HG02623 (cell line): ENCODE measurements around the gene INCENP.
"Not testable (repeated sequence)": the region's sequence is repeated elsewhere in the genome, so short reads cannot be mapped to it uniquely, and the experiment has no call there.

Source experiments
- ATAC-seq: cut with Tn5 transposase; IDR thresholded peaks from one replicate; pipeline ENCODE4 v1.9.1; 2021; ENCODE audit warnings: moderate library complexity; ENCODE audit not compliant: unreplicated experiment

INCENP gene

GRCh38 chr11:62123669-62124185 is at the start of gene INCENP:
INCENP (plus strand) TSS chr11:62124011; CDS start chr11:62128162, 4,151 bp downstream.
- peak; percentile 92 for ATAC-seq

GRCh38 chr11:62075438-62075837 is 48.4 kb upstream of the INCENP start:
- ATAC-seq = no peak

GRCh38 chr11:62077132-62077531 is 46.7 kb upstream of the INCENP start:
- ATAC-seq = no peak

- no peak for ATAC-seq
Observed at GRCh38 chr11:62081378-62082291, 42.2 kb upstream of the INCENP start.

GRCh38 chr11:62082292-62082657 is 41.5 kb upstream of the INCENP start:
- no peak for ATAC-seq

GRCh38 chr11:62084801-62085200 is 39.0 kb upstream of the INCENP start:
- not testable (repeated sequence) for ATAC-seq

- no peak for ATAC-seq
Observed at GRCh38 chr11:62087694-62088093, 36.1 kb upstream of the INCENP start.

- no peak for ATAC-seq
Observed at GRCh38 chr11:62088331-62088933, 35.4 kb upstream of the INCENP start.

- no peak for ATAC-seq
Observed at GRCh38 chr11:62103141-62103540, 20.7 kb upstream of the INCENP start.

GRCh38 chr11:62103986-62104385 is 19.8 kb upstream of the INCENP start:
- ATAC-seq = no peak

GRCh38 chr11:62104816-62105653 is 18.8 kb upstream of the INCENP start:
- no peak for ATAC-seq

- no peak for ATAC-seq
Observed at GRCh38 chr11:62105667-62106191, 18.1 kb upstream of the INCENP start.

- ATAC-seq = no peak
Observed at GRCh38 chr11:62108017-62108750, 15.6 kb upstream of the INCENP start.

- ATAC-seq = no peak
Observed at GRCh38 chr11:62108971-62109404, 14.8 kb upstream of the INCENP start.

- ATAC-seq = no peak
Observed at GRCh38 chr11:62115085-62115694, 8.6 kb upstream of the INCENP start.

GRCh38 chr11:62116451-62116850 is 7.4 kb upstream of the INCENP start:
- ATAC-seq = no peak

GRCh38 chr11:62119569-62119968 is 4.2 kb upstream of the INCENP start:
- ATAC-seq = no peak

- no peak for ATAC-seq
Observed at GRCh38 chr11:62120001-62120400, 3.8 kb upstream of the INCENP start.

- no peak for ATAC-seq
Observed at GRCh38 chr11:62120431-62120830, 3.4 kb upstream of the INCENP start.

- no peak for ATAC-seq
Observed at GRCh38 chr11:62122076-62122475, 1.7 kb upstream of the INCENP start.
